Stimulated activated CD4-positive, alpha-beta T cell treated with anti-CD3 and anti-CD28 coated beads, Interleukin-12 subunit alpha, Interleukin-12 subunit beta, amount 100 ng/mL, for 24 hours (primary cell): ENCODE results near the gene GRB7.
"Not testable (repeated sequence)": the region's sequence is repeated elsewhere in the genome, so short reads cannot be mapped to it uniquely, and the experiment has no call there.

Experiments
- DNase-seq, 2 experiments: peaks; one replicate each; pipeline ENCODE4 v3.0.0-alpha.2; 2020; ENCODE audit warnings: low read depth in 2 of 2

GRB7 gene

DNA sequence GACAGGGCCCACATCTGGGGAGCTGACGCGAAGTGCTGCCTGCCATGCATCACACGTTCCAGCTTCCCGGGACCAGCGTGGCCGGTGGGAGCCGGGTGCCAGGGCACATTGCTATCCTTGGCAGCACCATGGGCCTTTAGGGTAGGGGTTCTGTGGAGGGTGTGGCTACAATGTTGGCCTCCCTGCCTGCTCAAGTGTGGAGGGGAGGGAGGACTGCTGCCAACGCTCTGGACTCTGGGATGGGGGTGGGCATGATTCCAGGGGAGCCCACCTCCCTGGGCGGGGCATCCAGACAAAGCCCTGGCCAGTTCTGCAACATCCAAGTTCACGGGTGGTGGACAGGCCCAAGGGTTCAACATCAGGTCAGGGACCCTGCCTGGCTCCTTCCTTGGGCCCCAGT is 13.9 kb downstream of the GRB7 start:
- DNase-seq = no peak

DNA sequence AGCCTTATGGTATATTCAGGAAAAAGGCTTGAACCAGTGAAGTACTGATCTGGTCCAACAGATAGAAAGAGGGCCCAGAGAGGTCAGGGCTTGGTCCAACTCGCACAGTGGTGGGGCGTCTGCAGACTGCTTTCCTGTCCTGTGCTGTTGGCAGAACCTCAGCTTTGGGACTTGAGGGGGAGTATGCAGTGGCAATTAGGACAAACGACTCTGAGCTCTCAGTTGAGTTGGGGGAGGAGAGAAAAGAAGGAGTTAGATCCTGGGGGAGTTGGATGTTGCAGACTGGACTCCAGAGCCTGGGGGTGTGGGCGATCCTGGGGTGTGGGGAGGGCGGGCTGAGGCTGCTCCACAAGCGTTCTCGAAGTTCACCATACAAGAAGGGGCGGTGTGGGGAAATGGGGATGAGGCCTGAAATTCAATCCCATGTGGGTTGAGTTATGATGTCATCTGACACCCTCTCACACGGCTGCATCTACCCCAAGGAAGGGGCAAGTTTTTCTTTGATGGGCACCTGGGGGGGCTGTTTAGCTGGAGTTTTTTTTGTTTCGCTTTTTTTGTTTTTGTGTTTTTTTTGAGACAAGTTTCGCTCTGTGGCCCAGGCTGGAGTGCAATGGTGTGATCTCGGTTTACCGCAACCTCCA is 14.6 kb downstream of the GRB7 start:
- no peak for DNase-seq

- DNase-seq = peak in 1 of 2 experiments; percentile 41
Observed at GRCh38 chr17:39753514-39754160, 15.9 kb downstream of the GRB7 start.

- peak; percentile 89 to 90 for DNase-seq
Observed at GRCh38 chr17:39754161-39754957, 16.6 kb downstream of the GRB7 start.

GRCh38 chr17:39754958-39755553 is 17.3 kb downstream of the GRB7 start:
- no peak for DNase-seq

DNA sequence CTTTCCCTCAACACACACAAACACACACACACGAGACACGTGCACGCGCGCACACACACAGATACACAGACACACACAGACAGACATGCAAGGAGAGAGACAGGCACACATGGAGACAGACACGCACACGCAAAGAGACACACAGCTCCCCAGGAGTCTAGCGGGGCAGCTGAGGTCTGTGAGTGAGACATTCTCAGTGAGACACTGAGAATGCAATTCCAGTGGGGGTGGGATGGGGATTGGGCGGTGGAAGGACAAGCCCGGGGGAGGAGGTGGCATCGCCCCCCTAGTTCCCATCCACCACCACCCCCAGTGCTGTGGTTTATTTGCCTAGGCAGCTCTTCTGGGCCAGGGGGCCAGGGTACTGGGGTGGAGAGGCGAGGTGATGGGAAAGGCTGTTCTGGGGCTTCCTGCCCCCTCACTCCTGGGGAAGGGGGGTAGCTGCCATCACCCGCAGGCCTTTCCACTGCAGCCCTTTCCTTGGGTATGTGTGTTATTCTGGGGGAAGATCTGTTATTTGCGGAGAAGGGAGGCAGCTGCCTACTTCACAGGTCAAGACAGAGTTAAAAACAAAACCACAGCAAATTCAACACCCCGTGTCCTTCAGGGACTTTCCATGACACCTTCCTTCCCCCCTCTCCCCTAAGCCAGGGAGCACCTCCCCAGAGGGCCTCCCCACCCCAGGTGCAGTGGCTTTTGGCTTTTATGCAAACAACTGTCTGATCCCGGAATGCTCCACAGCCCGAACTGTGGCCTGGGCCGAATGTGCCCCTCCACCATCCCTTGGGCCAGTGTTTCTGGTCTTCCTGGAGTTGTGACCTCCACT is 18.0 kb downstream of the GRB7 start:
- DNase-seq = peak in 1 of 2 experiments; percentile 33

DNA sequence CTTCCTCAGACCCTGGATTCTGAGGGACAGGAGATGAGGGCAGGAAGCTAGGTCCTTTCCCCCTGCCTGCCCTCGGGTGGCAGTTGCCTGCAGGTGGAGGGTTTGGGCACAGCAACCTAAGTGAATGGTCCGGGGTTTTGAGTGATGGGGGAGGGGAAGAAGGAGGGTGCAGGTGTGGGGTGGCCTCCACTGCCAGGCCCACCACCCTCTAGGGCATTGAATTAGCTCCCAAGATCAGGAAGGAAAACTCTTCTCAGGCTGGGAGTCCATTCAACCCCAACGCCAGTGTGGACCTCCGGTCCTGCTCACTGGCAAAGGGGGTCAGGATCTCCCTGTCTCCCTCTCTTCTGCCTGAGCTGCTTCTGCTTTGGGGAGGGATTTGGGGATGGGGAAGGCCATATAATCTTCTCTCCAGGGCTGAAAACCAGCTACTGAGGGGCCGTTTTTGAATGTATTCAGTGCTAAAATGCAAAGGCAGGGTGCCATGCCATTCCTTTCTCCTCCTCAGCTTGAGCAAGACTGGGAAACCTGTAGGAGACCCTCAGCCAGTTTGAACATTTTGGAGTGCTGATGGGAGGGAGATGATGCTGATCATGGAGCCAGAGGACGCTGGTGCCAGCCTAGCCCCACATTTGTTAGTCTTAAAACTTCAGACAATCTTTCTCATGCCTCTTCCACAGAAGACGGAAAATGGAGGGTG is 18.8 kb downstream of the GRB7 start:
- no peak for DNase-seq

GRCh38 chr17:39757176-39757662 is 19.5 kb downstream of the GRB7 start:
- DNase-seq = no peak

GRCh38 chr17:39757931-39758873 is 20.5 kb downstream of the GRB7 start:
- peak in 1 of 2 experiments; percentile 54 for DNase-seq

DNA sequence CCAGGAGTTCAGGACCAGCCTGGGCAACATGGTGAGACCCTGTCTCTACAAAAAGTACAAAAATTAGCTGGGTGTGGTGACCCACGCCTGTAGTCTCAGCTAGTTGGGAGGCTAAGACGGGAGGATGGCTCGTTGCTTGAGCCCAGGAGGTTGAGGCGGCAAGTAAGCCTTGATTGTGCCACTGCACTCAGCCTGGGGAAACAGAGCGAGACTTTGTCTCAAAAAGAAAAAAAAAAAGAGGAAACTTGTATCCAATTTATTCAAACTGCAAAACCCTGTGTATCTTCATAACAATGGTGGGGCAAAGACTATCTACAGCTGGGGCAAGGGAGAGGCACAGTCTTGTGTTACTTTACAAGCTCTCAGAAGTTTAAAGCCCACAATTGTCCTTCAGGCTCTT is 21.5 kb downstream of the GRB7 start:
- DNase-seq = no peak

- DNase-seq = no peak
Observed at GRCh38 chr17:39761861-39762496, 24.2 kb downstream of the GRB7 start.

DNA sequence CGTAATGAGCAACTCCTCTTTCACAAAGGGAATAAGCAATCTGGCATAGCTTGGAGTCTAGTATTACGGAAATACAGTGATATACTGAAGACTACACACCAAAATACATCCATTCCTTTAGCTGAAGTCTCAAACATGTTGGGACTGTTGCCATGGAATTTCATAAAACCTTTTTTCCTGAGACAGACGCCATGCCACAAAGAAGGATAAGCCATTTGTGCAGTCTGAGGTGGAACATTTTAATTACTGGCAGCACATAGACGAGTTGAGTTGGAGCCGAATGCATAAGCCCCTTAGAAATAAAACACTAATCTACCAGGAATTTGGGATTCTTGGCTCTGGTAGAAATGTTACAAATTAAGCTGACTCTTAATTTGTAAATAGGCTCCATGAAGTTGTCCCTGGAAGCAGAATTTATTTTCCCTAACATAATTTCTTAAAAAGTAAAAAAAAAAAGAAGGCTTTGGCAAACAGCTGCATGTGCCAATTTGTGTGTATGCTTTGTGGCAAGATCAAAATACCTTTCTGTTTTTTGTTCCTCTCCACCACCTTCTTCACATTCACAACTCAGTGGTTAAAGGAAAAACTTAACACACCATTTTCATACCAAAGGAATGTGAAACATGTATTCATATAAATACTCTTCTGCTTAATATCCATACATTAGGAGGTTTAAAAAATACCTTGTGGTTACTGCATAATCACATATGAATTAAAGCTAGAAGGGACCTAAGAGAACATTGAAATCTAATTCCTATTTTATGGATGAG is 25.5 kb downstream of the GRB7 start:
- DNase-seq = no peak

GRCh38 chr17:39764171-39764570 is 26.4 kb downstream of the GRB7 start:
- DNase-seq = not testable (repeated sequence)

GRCh38 chr17:39765175-39765574 is 27.4 kb downstream of the GRB7 start:
- no peak for DNase-seq

DNA sequence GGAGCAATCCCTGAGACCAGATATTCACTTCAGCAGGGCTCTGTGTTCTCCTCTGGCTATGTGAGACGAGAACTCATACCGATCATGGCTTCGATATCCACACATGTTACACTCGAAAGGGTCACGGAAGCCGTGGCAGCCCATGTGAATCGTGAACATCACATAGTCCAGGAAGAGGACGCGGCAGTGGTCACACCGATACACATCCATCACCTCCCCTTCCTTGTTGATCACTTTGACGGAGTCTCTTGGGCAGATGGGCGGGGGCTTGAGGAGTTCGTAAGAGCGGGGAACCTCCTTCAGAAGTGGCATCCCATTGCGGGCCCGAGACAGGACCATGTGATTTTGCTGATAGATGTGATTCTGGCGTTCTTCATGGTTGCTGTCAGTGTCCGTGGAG is 28.0 kb downstream of the GRB7 start:
- DNase-seq = no peak

DNA sequence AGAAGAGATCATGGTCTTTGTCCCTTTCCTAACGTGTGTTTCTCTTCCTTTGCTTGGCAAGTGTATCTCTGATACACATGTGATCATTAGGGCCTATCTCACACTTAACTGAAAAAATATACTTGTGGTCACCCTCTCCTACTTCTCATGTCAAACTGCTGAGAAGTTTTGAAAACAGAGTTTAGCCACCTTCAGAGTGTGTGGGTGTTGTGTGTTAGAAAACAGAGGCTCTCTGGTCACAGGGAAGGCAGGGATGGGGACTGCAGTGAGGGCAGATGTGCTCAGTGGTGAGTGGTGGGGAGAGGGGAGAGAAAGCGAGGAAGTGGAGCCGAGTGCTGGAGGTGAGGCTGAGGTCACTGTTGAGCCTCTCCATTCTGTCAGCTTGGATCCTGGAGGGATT is 29.4 kb downstream of the GRB7 start:
- DNase-seq = no peak

- peak; percentile 39 to 41 for DNase-seq
Observed at GRCh38 chr17:39769974-39770587, 32.3 kb downstream of the GRB7 start.

GRCh38 chr17:39772415-39772814 is 34.7 kb downstream of the GRB7 start:
- no peak for DNase-seq
